CD14-positive monocyte (primary cell): ENCODE results near the gene ARHGDIA. TPM values are rescaled to one million over a fixed set of nuclear protein-coding genes. Genes with fewer than 3 reads are reported as not detected.

Experiments used
- DNase-seq, 3 donors: peaks; one replicate each; pipeline ENCODE4 v3.0.0-alpha.2; 2011 to 2022
- H2AFZ ChIP-seq: 2 replicates; pipeline ENCODE4 v1.6.0; 2012; ENCODE audit warnings: mild to moderate bottlenecking, low read depth, low read length, inconsistent platforms; ENCODE audit not compliant: insufficient read depth, poor library complexity, severe bottlenecking
- H3K27ac ChIP-seq, 2 donors: 1 replicate in 1 of 2; 2 replicates in 1 of 2; pipeline ENCODE4 v1.5.1; 2012 to 2013; ENCODE audit warnings: low read length in 2 of 2, control low read depth in 1 of 2, inconsistent platforms in 1 of 2, low read depth in 1 of 2, mild to moderate bottlenecking in 1 of 2
- H3K27me3 ChIP-seq, 2 donors: one replicate each; pipeline versions ENCODE4 v1.6.0 to v1.6.1; 2011 to 2013; ENCODE audit warnings: low read length in 2 of 2; ENCODE audit not compliant: control insufficient read depth in 2 of 2, insufficient read depth in 2 of 2
- H3K36me3 ChIP-seq, 2 donors: replicated peaks in 1 of 2; 1 replicate in 1 of 2; 2 replicates in 1 of 2; pipeline versions ENCODE4 v1.5.1 to v1.6.1; 2012 to 2013; ENCODE audit warnings: low read length in 2 of 2, control low read depth in 1 of 2, inconsistent platforms in 1 of 2, mild to moderate bottlenecking in 1 of 2; ENCODE audit not compliant: insufficient read depth in 2 of 2, control insufficient read depth in 1 of 2
- H3K4me1 ChIP-seq, 2 donors: 1 replicate in 1 of 2; 2 replicates in 1 of 2; pipeline versions ENCODE4 v1.5.1 to v1.6.1; 2012 to 2013; ENCODE audit warnings: low read length in 2 of 2, control low read depth in 1 of 2, inconsistent platforms in 1 of 2, mild to moderate bottlenecking in 1 of 2, moderate library complexity in 1 of 2; ENCODE audit not compliant: insufficient read depth in 2 of 2, control insufficient read depth in 1 of 2
- H3K4me2 ChIP-seq: replicated peaks from 2 replicates; pipeline ENCODE3; 2012; ENCODE audit warnings: low read length, moderate library complexity, mild to moderate bottlenecking; ENCODE audit not compliant: poor library complexity, severe bottlenecking; ENCODE audit errors: extremely low read depth
- H3K4me3 ChIP-seq, 3 experiments: fragments of 200-600 bp in 1 of 3; sonication (generic) in 1 of 3; replicated peaks in 1 of 3; 1 replicate in 2 of 3; 2 replicates in 1 of 3; pipeline ENCODE4 v1.5.1; 2011 to 2013; ENCODE audit warnings: low read length in 3 of 3, mild to moderate bottlenecking in 3 of 3, control low read depth in 2 of 3, low read depth in 2 of 3, inconsistent platforms in 1 of 3, moderate library complexity in 1 of 3
- H3K79me2 ChIP-seq: 2 replicates; pipeline ENCODE4 v1.6.0; 2012; ENCODE audit warnings: mild to moderate bottlenecking, control low read depth, inconsistent platforms, low read length, moderate library complexity; ENCODE audit not compliant: insufficient read depth
- H3K9ac ChIP-seq: 2 replicates; pipeline ENCODE4 v1.6.0; 2017; ENCODE audit warnings: low read length, mild to moderate bottlenecking; ENCODE audit not compliant: insufficient read depth, poor library complexity, severe bottlenecking
- H3K9me3 ChIP-seq, 2 donors: replicated peaks in 1 of 2; 1 replicate in 1 of 2; 2 replicates in 1 of 2; pipeline versions ENCODE4 v1.5.1 to v1.6.1; 2012 to 2013; ENCODE audit warnings: low read length in 2 of 2, control low read depth in 1 of 2; ENCODE audit not compliant: control insufficient read depth in 1 of 2, insufficient read depth in 1 of 2
- H4K20me1 ChIP-seq: 2 replicates; pipeline ENCODE4 v1.6.0; 2012; ENCODE audit warnings: mild to moderate bottlenecking, low read length, control low read depth, moderate library complexity; ENCODE audit not compliant: insufficient read depth
- H3K27ac Mint-ChIP-seq, 7 donors: one replicate each; pipeline ENCODE4 v1.8.0; 2020; ENCODE audit warnings: mild to moderate bottlenecking in 7 of 7, mixed read lengths in 7 of 7, moderate library complexity in 6 of 7, inconsistent platforms in 2 of 7
- H3K27me3 Mint-ChIP-seq, 3 donors: one replicate each; pipeline ENCODE4 v1.8.0; 2021 to 2022; ENCODE audit warnings: low read depth in 3 of 3, mild to moderate bottlenecking in 3 of 3, mixed read lengths in 3 of 3, moderate library complexity in 3 of 3, inconsistent platforms in 1 of 3
- H3K36me3 Mint-ChIP-seq, 2 donors: one replicate each; pipeline ENCODE4 v1.8.0; 2020; ENCODE audit warnings: mixed read lengths in 2 of 2, inconsistent platforms in 1 of 2, mild to moderate bottlenecking in 1 of 2
- H3K4me1 Mint-ChIP-seq: one replicate; pipeline ENCODE4 v1.8.0; 2020; ENCODE audit warnings: mild to moderate bottlenecking, mixed read lengths
- H3K4me3 Mint-ChIP-seq, 2 donors: one replicate each; pipeline ENCODE4 v1.8.0; 2020; ENCODE audit warnings: mild to moderate bottlenecking in 2 of 2, mixed read lengths in 2 of 2, moderate library complexity in 1 of 2
- H3K9me3 Mint-ChIP-seq, 7 donors: one replicate each; pipeline ENCODE4 v1.8.0; 2020 to 2022; ENCODE audit warnings: mixed read lengths in 7 of 7, mild to moderate bottlenecking in 6 of 7, moderate library complexity in 6 of 7, inconsistent platforms in 2 of 7
- WGBS: methylation state at CpG from one replicate; pipeline ENCODE4 v1.1.5; 2013; ENCODE audit warnings: missing lambda C conversion rate; ENCODE audit not compliant: insufficient coverage; 5-methylcytosine and 5-hydroxymethylcytosine counted together
- intact Hi-C, 2 donors: fragments of 100-400 bp; cut with micrococcal nuclease; formaldehyde crosslinking; loops; one replicate each; pipeline versions ENCODE4 v1.15.0 to v1.15.1; 2023
- polyA plus RNA-seq, 3 donors: library from polyadenylated mRNA; depleted of rRNA in 1 of 3; unstranded in 2 of 3; stranded (reverse) in 1 of 3; fragments of 300-500 nt in 2 of 3; fragments of >200 nt in 1 of 3; fragmentation: Illumina TruSeq in 2 of 3; gene quantifications; 1 replicate in 2 of 3; 2 replicates in 1 of 3; pipeline ENCODE4 v1.2.3, GENCODE V29; 2012 to 2021
- TF ChIP-seq, protein P1 (sequence below): fragments of 200-600 bp; IDR thresholded peaks from one replicate; pipeline ENCODE4 v1.8.0; 2022; ENCODE audit warnings: antibody characterized with exemption, mild to moderate bottlenecking

ARHGDIA gene
- polyA plus RNA-seq, 3 donors = 86.3 to 477 (median 97.2) TPM

DNA sequence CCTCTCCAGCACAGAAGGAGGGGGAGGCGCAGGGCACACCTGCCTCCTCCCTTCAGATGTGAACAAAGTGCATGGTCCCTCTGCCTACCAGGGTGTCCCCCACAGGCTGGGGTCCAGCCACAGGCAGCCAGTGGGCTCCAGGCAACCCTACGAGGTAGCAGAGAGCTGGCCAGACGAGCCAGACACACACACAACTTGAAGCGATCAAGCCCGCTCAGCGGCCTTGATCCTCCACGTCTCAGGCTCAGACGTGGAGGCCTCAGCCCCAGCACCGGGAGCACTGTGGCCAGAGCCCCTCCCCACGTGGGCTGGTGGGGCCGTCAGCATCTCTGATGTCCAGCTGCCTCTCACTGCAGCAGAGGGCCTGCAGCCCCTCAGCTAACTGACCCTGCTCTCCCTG lies 46.5 kb downstream of the ARHGDIA start:
- no peak overlapping the region for H3K4me3 ChIP-seq
- no peaks in the 10 kb centered on the region for H3K9me3 ChIP-seq
- Mint-ChIP-seq H3K27ac (peak overlapping the region in 2 of 7 donors; percentile 9 to 75), H3K4me3 (no peak overlapping the region), H3K9me3 (no peaks in the 10 kb centered on the region), H3K27me3 (peaks cover 0 to 3% (median 0%) of the 10 kb centered on the region in 3 donors), H3K4me1 (peaks cover 4% of the 10 kb centered on the region), H3K36me3 (peaks cover 15 to 19% of the 10 kb centered on the region in 2 donors)
- H4K20me1 ChIP-seq = peaks cover 14% of the 10 kb centered on the region
- intact Hi-C loops = loop anchor here in 1 of 2 donors (5.0 kb wide), 1 partner anchor 33 kb away; no protein-coding TSS in a partner anchor
- no peaks in the 10 kb centered on the region for H3K27me3 ChIP-seq
- no peak overlapping the region for H3K27ac ChIP-seq
- peaks cover 11 to 14% of the 10 kb centered on the region in 2 donors for H3K36me3 ChIP-seq
- H3K4me1 ChIP-seq = peaks cover 4 to 10% of the 10 kb centered on the region in 2 donors
- TF ChIP-seq, protein P1, sequence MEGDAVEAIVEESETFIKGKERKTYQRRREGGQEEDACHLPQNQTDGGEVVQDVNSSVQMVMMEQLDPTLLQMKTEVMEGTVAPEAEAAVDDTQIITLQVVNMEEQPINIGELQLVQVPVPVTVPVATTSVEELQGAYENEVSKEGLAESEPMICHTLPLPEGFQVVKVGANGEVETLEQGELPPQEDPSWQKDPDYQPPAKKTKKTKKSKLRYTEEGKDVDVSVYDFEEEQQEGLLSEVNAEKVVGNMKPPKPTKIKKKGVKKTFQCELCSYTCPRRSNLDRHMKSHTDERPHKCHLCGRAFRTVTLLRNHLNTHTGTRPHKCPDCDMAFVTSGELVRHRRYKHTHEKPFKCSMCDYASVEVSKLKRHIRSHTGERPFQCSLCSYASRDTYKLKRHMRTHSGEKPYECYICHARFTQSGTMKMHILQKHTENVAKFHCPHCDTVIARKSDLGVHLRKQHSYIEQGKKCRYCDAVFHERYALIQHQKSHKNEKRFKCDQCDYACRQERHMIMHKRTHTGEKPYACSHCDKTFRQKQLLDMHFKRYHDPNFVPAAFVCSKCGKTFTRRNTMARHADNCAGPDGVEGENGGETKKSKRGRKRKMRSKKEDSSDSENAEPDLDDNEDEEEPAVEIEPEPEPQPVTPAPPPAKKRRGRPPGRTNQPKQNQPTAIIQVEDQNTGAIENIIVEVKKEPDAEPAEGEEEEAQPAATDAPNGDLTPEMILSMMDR = no peak
- DNase-seq = no peak
- H2AFZ ChIP-seq = no peak overlapping the region
- H3K4me2 ChIP-seq = no peak overlapping the region
- no peak overlapping the region for H3K9ac ChIP-seq
- 87% methylated on average over 11 of the region's 11 CpGs for WGBS
- peaks cover 20% of the 10 kb centered on the region for H3K79me2 ChIP-seq

- Histone ChIP-seq H3K9ac (no peak overlapping the region), H3K4me1 (peaks cover 4 to 10% of the 10 kb centered on the region in 2 donors), H4K20me1 (peaks cover 14% of the 10 kb centered on the region), H3K36me3 (peaks cover 11 to 14% of the 10 kb centered on the region in 2 donors), H3K27me3 (no peaks in the 10 kb centered on the region), H3K4me2 (no peak overlapping the region), H3K4me3 (no peak overlapping the region), H3K79me2 (peaks cover 15% of the 10 kb centered on the region), H2AFZ (no peak overlapping the region), H3K9me3 (no peaks in the 10 kb centered on the region), H3K27ac (no peak overlapping the region)
- no peak for DNase-seq
- TF ChIP-seq, protein P1 = no peak
- Mint-ChIP-seq H3K27ac (peak overlapping the region in 1 of 7 donors; percentile 26), H3K9me3 (no peaks in the 10 kb centered on the region), H3K4me1 (peaks cover 4% of the 10 kb centered on the region), H3K27me3 (peaks cover 0 to 3% (median 0%) of the 10 kb centered on the region in 3 donors), H3K36me3 (peaks cover 12 to 19% of the 10 kb centered on the region in 2 donors), H3K4me3 (no peak overlapping the region)
- WGBS = 96% methylated on average over 33 of the region's 33 CpGs
- intact Hi-C loops = loop anchor here in 1 of 2 donors (5.0 kb wide), 1 partner anchor 33 kb away; no protein-coding TSS in a partner anchor
Observed at GRCh38 chr17:81823820-81824550, 47.2 kb downstream of the ARHGDIA start.
